ENCODE data around the gene ANP32E. TPM values are rescaled to one million over a fixed set of nuclear protein-coding genes. Genes with fewer than 3 reads are reported as not detected.
A peak's percentile ranks its signal among the peaks of the same experiment; 100 is the strongest.

ANP32E gene
- total and polyA plus RNA-seq, 2 of the 13 experiments (the other 11 are each of a cell fraction or from before 2014, with no cell fraction given): 10.3 to 53.0 TPM

- TF ChIP-seq, protein P1, sequence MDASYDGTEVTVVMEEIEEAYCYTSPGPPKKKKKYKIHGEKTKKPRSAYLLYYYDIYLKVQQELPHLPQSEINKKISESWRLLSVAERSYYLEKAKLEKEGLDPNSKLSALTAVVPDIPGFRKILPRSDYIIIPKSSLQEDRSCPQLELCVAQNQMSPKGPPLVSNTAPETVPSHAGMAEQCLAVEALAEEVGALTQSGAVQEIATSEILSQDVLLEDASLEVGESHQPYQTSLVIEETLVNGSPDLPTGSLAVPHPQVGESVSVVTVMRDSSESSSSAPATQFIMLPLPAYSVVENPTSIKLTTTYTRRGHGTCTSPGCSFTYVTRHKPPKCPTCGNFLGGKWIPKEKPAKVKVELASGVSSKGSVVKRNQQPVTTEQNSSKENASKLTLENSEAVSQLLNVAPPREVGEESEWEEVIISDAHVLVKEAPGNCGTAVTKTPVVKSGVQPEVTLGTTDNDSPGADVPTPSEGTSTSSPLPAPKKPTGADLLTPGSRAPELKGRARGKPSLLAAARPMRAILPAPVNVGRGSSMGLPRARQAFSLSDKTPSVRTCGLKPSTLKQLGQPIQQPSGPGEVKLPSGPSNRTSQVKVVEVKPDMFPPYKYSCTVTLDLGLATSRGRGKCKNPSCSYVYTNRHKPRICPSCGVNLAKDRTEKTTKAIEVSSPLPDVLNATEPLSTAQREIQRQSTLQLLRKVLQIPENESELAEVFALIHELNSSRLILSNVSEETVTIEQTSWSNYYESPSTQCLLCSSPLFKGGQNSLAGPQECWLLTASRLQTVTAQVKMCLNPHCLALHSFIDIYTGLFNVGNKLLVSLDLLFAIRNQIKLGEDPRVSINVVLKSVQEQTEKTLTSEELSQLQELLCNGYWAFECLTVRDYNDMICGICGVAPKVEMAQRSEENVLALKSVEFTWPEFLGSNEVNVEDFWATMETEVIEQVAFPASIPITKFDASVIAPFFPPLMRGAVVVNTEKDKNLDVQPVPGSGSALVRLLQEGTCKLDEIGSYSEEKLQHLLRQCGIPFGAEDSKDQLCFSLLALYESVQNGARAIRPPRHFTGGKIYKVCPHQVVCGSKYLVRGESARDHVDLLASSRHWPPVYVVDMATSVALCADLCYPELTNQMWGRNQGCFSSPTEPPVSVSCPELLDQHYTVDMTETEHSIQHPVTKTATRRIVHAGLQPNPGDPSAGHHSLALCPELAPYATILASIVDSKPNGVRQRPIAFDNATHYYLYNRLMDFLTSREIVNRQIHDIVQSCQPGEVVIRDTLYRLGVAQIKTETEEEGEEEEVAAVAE (CRISPR knock-in tag; IDR thresholded peaks at IDR 0.05; ENCODE audit: borderline replicate concordance): no peak
These were observed 64.1 kb downstream of the ANP32E start (continued) for GRCh38 chr1:150171801-150172200.

DNA sequence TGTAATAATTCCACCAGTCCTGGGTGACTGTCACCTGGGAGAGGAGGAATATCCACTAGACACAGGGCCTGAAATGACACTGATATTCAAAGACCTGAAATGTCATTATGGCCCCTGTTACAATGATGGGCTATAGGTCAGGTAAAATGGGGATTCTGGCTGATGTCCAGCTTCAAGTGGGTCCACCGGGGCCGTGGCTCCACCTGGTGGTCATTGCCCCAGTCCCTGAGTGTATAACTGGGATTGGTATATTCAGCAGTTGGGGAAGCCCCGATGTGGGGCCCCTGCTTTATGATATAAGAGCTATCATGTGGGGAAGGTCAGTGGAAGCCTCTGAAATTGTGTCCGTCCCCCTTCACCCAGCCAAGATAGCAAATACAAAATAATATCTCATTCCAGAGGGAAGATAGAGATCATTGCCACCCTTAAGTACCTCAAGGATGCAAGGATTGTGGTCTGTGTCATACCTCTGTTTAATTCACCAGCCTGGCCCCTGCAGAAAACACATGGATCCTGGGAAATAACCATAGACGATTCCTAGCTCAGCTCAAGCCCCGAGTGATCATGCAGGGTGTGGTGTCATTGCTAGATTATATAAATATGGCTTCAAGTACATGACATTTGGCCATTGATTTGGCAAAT, 66.8 kb downstream of the ANP32E start:
- DNase-seq (ENCODE audit: low spot score) (peak; percentile 47), ATAC-seq (peak; percentile 77), FAIRE-seq (peak; percentile 60)
- no TSS peak for BruUV-seq (replicated peaks)
- H3K27ac ChIP-seq (ENCODE audit: extremely low read length, insufficient read depth, low read length): no peak overlapping the region
- H3K9ac ChIP-seq (ENCODE audit: insufficient read depth, low read depth, low read length): no peak overlapping the region
- H3K4me1 ChIP-seq (ENCODE audit: insufficient read depth, low read length): peaks cover 32% of the 10 kb centered on the region
- 0% methylated on average over 3 of the region's 6 CpGs for WGBS (ENCODE audit: low lambda C conversion rate)
- H3K79me2 ChIP-seq (ENCODE audit: insufficient read depth, low read length): no peaks in the 10 kb centered on the region
- no peak overlapping the region for H3K4me3 ChIP-seq (replicated peaks in 1 of 3; ENCODE audit: insufficient read depth in 1 of 3, low read depth in 2 of 3, low read length in 3 of 3)
- no peaks in the 10 kb centered on the region for H3K36me3 ChIP-seq (replicated peaks in 1 of 2; ENCODE audit: control insufficient read depth in 1 of 2, insufficient read depth in 2 of 2, low read length in 2 of 2)
- H3K4me2 ChIP-seq (ENCODE audit: low read depth, low read length): no peak overlapping the region
- intact Hi-C loops (cut with micrococcal nuclease; ENCODE audit: unreplicated experiment) (loop anchor here (10.0 kb wide), 1 partner anchor 204 kb away; no protein-coding TSS in a partner anchor), in situ Hi-C loops (cut with HindIII; ENCODE audit: extremely low pct_ligation_motif_present, low pct_unique_long_range_greater_than_20kb) (loop anchor here (5.0 kb wide), 1 partner anchor 97 kb away; no protein-coding TSS in a partner anchor)
- no peaks in the 10 kb centered on the region for H4K20me1 ChIP-seq (ENCODE audit: insufficient read depth, low read length)
- H3K27me3 ChIP-seq (ENCODE audit: control insufficient read depth in 1 of 2, insufficient read depth in 2 of 2, low read length in 2 of 2): peaks cover 1 to 14% of the 10 kb centered on the region in 2 experiments; a peak in 2 of 5 replicates
- H3K9me3 ChIP-seq (ENCODE audit: low read length): no peaks in the 10 kb centered on the region
- ChIA-PET POLR2A (no interaction called here), CTCF (ENCODE audit: low intra/inter-chr PET ratio, low total read pairs) (interaction anchor here (1.1 to 2.5 kb wide), 3 partner anchors 19 to 207 kb away, joined by 4 to 13 read pairs (median 5); no protein-coding TSS in a partner anchor)
- no peak overlapping the region for H2AFZ ChIP-seq (ENCODE audit: low read length)
- peak; percentile 51 for TF ChIP-seq XRCC5 (optimal IDR thresholded peaks at IDR 0.05; ENCODE audit: low read length)
- no peak for TF ChIP-seq ZNF768 (CRISPR knock-in tag; IDR thresholded peaks at IDR 0.05)
- TF ChIP-seq, protein P2, sequence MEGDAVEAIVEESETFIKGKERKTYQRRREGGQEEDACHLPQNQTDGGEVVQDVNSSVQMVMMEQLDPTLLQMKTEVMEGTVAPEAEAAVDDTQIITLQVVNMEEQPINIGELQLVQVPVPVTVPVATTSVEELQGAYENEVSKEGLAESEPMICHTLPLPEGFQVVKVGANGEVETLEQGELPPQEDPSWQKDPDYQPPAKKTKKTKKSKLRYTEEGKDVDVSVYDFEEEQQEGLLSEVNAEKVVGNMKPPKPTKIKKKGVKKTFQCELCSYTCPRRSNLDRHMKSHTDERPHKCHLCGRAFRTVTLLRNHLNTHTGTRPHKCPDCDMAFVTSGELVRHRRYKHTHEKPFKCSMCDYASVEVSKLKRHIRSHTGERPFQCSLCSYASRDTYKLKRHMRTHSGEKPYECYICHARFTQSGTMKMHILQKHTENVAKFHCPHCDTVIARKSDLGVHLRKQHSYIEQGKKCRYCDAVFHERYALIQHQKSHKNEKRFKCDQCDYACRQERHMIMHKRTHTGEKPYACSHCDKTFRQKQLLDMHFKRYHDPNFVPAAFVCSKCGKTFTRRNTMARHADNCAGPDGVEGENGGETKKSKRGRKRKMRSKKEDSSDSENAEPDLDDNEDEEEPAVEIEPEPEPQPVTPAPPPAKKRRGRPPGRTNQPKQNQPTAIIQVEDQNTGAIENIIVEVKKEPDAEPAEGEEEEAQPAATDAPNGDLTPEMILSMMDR (CRISPR knock-in tag; IDR thresholded peaks at IDR 0.05): peak; percentile 84
- TF ChIP-seq ZHX1 (CRISPR knock-in tag; IDR thresholded peaks at IDR 0.05; ENCODE audit: low read depth): no peak
- TF ChIP-seq ATF6 (CRISPR knock-in tag; conservative IDR thresholded peaks at IDR 0.05): no peak
- 0 out of 2 replicates have a peak, but pooled peaks have one; percentile 65 for TF ChIP-seq NFIC (IDR thresholded peaks at IDR 0.05; ENCODE audit: low read length)
- no peak for TF ChIP-seq DRAP1 (CRISPR knock-in tag; IDR thresholded peaks at IDR 0.05)
